SJCRH30 (cell line): ENCODE data around the gene TBC1D3B. TPM values are rescaled to one million over a fixed set of nuclear protein-coding genes. Genes with fewer than 3 reads are reported as not detected.
"Not testable (repeated sequence)": the region's sequence is repeated elsewhere in the genome, so short reads cannot be mapped to it uniquely, and the experiment has no call there.

ENCODE experiments used
- DNase-seq, 2 experiments: peaks; one replicate each; pipeline ENCODE4 v3.0.0-alpha.2; 2015 to 2020
- H3K27ac ChIP-seq: fragments of 250-450 bp; sonication (Bioruptor Pico); 2 replicates; pipeline ENCODE4 v1.5.1; 2020; ENCODE audit warnings: mild to moderate bottlenecking, moderate library complexity
- H3K27me3 ChIP-seq: fragments of 250-450 bp; sonication (Bioruptor Pico); 2 replicates; pipeline ENCODE4 v1.5.1; 2020; ENCODE audit warnings: mild to moderate bottlenecking, moderate library complexity
- H3K36me3 ChIP-seq: fragments of 250-450 bp; sonication (Bioruptor Pico); 2 replicates; pipeline ENCODE4 v1.5.1; 2020; ENCODE audit warnings: mild to moderate bottlenecking, moderate library complexity
- H3K4me1 ChIP-seq: fragments of 250-450 bp; sonication (Bioruptor Pico); 2 replicates; pipeline ENCODE4 v1.5.1; 2020; ENCODE audit warnings: mild to moderate bottlenecking, moderate library complexity
- H3K4me3 ChIP-seq: fragments of 250-450 bp; sonication (Bioruptor Pico); 2 replicates; pipeline ENCODE4 v1.5.1; 2020; ENCODE audit warnings: mild to moderate bottlenecking, moderate library complexity
- H3K9me3 ChIP-seq: fragments of 250-450 bp; sonication (Bioruptor Pico); replicated peaks from 2 replicates; pipeline ENCODE4 v1.5.1; 2020; ENCODE audit warnings: mild to moderate bottlenecking, moderate library complexity
- total RNA-seq: library from RNA; depleted of rRNA; stranded (reverse); fragments of >200 nt; shearing (Covaris generic); gene quantifications from 2 replicates; pipeline ENCODE4 v1.2.3, GENCODE V29; 2014; rRNA removed

TBC1D3B gene
- 1.5 and 3.7 TPM in 2 replicates for total RNA-seq

DNA sequence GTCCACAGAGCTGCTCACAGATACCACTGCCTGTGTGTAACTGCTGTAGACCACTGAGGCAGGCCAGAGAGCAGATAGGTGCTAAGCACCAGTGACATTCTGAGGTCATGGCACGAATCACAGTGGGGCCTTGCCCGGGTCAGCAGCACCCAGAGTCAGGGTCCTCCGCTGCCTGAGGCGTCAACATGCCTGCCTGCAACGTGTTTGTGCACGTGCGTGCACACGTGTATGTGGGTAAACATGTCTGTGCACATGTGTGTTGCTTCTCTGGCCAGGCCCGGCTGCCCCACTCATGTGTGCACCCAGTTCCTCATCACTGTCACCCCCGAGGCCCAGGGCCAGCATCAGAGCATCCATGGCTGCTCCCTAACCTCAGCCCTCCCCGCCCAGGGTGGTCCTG is at the start of gene TBC1D3B:
TBC1D3B (minus strand) TSS at position 101 of the 400 bp plus-strand sequence. CDS start 1,586 bp downstream, outside the sequence.
- not testable (repeated sequence) for H3K4me3 ChIP-seq, H3K4me1 ChIP-seq, H3K9me3 ChIP-seq, H3K27me3 ChIP-seq, H3K36me3 ChIP-seq, DNase-seq, H3K27ac ChIP-seq

DNA sequence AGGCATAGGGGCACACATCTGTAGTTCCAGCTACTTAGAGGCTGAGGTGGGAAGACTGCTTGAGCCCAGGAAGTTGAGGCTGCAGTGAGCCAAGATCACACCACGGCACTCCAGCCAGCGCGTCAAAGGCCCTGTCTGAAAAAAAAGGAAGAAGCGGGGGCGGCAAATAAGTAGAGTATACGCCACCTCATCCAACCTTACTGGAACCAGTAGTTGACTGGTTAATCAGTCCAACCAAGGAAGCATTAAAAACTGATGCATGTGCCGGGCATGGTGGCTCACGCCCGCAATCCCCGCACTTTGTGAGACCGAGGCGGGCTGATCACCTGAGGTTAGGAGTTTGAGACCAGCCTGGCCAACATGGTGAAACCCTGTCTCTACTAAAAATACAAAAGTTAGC is 46.5 kb upstream of the TBC1D3B start:
- not testable (repeated sequence) for H3K36me3 ChIP-seq, H3K27ac ChIP-seq, H3K4me1 ChIP-seq, DNase-seq, H3K9me3 ChIP-seq, H3K4me3 ChIP-seq, H3K27me3 ChIP-seq

DNA sequence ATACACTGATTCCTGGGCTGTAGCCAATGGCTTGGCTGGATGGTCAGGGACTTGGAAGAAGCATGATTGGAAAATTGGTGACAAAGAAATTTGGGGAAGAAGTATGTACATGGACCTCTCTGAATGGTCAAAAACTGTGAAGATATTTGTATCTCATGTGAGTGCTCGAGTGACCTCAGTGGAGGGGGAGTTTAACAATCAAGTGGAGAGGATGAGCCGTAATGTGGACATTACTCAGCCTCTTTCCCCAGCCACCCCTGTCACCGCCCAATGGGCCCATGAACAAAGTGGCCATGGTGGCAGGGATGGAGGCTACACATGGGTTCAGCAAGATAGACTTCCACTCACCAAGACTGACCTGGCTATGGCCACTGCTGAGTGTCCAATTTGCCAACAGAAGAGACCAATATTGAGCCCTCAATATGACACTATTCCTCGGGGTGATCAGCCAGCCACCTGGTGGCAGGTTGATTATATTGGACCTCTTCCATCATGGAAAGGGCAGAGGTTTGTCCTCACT is 45.2 kb upstream of the TBC1D3B start:
- not testable (repeated sequence) for H3K9me3 ChIP-seq, DNase-seq, H3K4me3 ChIP-seq, H3K27ac ChIP-seq, H3K36me3 ChIP-seq, H3K27me3 ChIP-seq, H3K4me1 ChIP-seq

DNA sequence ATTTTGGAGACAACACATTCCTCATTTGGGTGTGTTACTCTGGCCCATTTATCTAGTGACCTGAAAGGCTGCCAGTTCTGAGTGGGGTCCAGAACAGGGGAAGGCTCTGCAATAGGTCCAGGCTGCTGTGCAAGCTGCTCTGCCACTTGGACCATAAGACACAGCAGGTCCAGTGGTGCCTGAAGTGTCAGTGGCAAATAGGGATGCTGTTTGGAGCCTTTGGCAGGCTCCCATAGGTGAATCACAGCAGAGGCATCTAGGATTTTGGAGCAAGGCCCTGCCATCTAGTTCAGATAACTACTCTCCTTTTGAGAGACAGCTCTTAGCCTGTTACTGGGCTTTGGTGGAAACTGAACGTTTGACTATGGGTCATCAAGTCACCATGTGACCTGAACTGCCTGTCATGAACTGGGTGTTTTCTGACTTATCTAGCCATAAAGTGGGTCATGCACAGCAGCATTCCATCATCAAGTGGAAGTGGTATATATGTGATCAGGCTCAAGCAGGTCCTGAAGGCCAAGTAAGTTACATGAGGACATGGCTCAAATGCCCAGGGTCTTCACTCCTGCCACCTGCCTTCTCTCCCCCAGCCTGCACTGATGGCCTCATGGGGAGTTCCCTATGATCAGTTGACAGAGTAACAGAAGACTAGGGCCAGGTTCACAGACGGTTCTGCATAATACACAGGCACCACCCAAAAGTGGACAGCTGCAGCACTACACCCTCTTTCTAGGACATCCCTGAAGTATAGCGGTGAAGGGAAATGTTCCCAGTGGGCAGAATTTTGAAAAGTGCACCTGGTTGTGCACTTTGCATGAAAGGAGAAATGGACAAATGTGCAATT is 44.5 kb upstream of the TBC1D3B start:
- not testable (repeated sequence) for H3K9me3 ChIP-seq, DNase-seq

GRCh38 chr17:36219556-36219955 is 43.1 kb upstream of the TBC1D3B start:
- H3K36me3 ChIP-seq, H3K4me1 ChIP-seq, H3K9me3 ChIP-seq, H3K4me3 ChIP-seq, DNase-seq, H3K27me3 ChIP-seq, H3K27ac ChIP-seq: not testable (repeated sequence)

More for the DNA sequence above, 44.5 kb upstream of the TBC1D3B start:
- H3K27ac ChIP-seq, H3K27me3 ChIP-seq, H3K4me1 ChIP-seq, H3K4me3 ChIP-seq, H3K36me3 ChIP-seq: not testable (repeated sequence)

DNA sequence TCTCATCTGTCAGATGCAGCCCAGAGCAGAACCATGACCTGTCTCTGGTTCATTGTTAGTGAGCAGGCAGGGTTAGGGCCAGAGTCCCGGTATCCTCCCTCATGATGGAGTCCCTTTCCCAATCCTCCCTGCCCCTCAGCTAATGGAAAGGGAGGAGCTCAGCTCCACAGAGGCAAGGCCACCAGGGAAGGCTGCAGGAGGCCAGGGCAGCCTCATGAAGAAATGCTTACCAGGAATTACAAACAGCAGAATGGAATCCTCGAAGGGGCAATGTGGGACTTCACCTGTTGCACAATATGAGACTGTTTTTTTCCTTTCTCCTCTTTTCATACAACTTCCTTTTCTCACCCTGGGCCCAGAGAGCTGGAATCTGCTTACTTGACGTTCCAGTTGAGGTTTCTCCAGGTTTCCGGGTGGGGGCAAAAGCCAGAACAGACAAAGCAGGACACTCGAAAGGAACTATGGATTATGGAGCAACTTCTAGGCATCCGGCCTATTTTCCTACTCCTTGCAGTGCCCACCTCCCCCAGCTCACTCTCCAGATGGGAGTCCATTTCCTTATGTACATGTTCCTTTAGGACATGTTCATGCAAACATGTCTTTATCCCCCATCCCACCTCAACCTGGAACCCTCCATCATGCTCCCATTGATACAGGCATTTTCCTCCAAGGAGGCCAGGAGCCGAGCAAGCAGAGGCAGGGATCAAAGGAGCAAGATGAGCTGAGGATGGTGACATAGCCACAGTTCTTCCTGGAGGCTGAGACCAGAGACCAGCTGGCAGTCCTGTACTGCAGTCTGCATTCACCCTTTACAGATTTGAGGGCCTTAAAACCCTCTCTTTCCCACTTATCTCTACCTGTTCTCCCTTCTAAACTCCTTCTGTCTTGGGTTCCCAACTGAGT is 39.2 kb upstream of the TBC1D3B start:
- H3K27ac ChIP-seq, H3K4me1 ChIP-seq, DNase-seq, H3K9me3 ChIP-seq, H3K36me3 ChIP-seq, H3K4me3 ChIP-seq, H3K27me3 ChIP-seq: not testable (repeated sequence)

- Histone ChIP-seq H3K9me3 (no peaks in the 10 kb centered on the region), H3K4me1 (no peaks in the 10 kb centered on the region), H3K27ac (no peak overlapping the region), H3K4me3 (no peak overlapping the region), H3K36me3 (no peaks in the 10 kb centered on the region), H3K27me3 (0 out of 2 replicates have a peak, but pooled peaks cover 3% of the 10 kb centered on the region)
- no peak for DNase-seq
Measured at GRCh38 chr17:36214918-36215317, 38.5 kb upstream of the TBC1D3B start.

DNA sequence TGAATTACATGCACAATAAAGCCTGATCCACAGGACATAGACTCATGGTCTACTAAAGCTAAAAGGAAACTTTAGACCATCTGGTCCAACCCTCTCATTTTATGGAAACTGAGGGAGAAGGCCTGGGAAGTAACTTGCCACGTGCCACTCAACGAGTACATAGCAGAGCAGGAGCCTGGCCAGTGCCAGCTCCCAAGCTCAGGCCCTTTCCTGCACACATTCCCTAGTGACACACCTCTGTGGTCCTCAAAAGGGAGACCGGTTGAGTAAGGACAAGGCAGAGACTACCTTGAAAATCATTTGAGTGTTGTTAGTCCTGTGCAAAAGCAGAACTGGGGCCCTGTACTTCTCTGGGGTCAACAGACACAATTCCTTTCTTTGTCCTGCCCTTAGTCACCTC is 37.3 kb upstream of the TBC1D3B start:
- Histone ChIP-seq H3K27me3 (0 out of 2 replicates have a peak, but pooled peaks cover 3% of the 10 kb centered on the region), H3K4me3 (no peak overlapping the region), H3K36me3 (no peaks in the 10 kb centered on the region), H3K27ac (no peak overlapping the region), H3K4me1 (no peaks in the 10 kb centered on the region), H3K9me3 (no peaks in the 10 kb centered on the region)
- no peak for DNase-seq

DNA sequence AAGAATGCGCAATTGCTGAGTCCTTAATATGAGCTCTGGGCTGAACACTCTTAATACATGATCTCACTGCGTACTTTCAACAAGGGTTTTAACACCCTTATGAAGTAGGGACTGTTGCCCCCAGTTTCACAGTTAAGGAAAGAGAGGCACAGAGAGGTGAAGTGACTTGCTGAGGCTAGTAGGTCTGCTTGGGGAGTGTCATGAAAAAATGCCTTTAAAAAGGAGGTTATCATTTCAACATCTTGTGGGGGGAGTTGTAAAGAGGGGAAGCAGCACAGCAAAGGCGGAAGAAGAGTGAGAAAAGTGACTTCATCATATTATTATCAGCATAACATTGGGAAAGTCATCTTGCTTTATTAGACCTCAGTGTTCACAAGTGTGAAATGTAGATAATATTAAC is 36.5 kb upstream of the TBC1D3B start:
- H3K9me3 ChIP-seq: no peaks in the 10 kb centered on the region
- H3K27ac ChIP-seq: no peak overlapping the region
- DNase-seq: no peak
- H3K27me3 ChIP-seq: 0 out of 2 replicates have a peak, but pooled peaks cover 3% of the 10 kb centered on the region
- no peaks in the 10 kb centered on the region for H3K4me1 ChIP-seq
- no peaks in the 10 kb centered on the region for H3K36me3 ChIP-seq
- no peak overlapping the region for H3K4me3 ChIP-seq

- H3K9me3 ChIP-seq: no peaks in the 10 kb centered on the region
- H3K4me3 ChIP-seq: no peak overlapping the region
- no peak overlapping the region for H3K27ac ChIP-seq
- H3K27me3 ChIP-seq: 0 out of 2 replicates have a peak, but pooled peaks cover 3% of the 10 kb centered on the region
- H3K36me3 ChIP-seq: no peaks in the 10 kb centered on the region
- no peaks in the 10 kb centered on the region for H3K4me1 ChIP-seq
- no peak for DNase-seq
Measured at GRCh38 chr17:36212272-36212605, 35.8 kb upstream of the TBC1D3B start.

DNA sequence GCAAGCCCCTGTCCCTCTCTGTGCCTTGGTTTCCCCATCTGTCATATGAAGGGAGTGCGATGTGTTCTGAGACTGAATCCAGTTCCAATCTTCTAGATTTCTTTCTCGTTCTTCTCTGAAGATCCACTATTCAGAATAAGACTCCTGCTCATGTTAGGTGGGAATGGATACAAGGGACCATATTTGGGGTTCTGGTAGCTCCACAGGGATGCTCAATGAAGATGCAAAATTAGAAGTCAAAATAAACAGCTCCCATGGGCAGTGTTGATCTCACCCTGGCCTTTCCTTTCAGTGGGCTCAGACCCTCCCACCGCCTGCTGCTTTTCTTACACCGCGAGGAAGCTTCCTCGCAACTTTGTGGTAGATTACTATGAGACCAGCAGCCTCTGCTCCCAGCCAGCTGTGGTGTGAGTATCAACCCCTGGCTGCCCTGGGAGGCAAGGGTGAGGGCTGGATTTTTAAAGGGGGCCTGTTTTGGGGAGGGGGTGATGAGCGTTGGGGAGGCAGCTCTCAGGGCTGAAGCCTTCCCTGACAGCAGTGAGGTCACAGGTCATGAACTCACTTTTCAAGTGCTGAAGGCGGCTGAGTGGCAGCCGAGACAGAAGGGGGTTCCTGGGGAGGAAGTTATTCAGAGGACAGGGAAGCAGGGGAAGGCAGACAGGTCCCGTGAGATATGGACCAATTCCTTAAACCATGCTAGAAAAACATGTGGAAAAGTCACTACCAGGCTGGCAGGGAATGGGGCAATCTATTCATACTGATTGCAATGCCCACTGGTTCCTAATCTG is 35.2 kb upstream of the TBC1D3B start:
- H3K27me3 ChIP-seq, H3K9me3 ChIP-seq, H3K27ac ChIP-seq, H3K4me3 ChIP-seq, H3K4me1 ChIP-seq, H3K36me3 ChIP-seq, DNase-seq: not testable (repeated sequence)

DNA sequence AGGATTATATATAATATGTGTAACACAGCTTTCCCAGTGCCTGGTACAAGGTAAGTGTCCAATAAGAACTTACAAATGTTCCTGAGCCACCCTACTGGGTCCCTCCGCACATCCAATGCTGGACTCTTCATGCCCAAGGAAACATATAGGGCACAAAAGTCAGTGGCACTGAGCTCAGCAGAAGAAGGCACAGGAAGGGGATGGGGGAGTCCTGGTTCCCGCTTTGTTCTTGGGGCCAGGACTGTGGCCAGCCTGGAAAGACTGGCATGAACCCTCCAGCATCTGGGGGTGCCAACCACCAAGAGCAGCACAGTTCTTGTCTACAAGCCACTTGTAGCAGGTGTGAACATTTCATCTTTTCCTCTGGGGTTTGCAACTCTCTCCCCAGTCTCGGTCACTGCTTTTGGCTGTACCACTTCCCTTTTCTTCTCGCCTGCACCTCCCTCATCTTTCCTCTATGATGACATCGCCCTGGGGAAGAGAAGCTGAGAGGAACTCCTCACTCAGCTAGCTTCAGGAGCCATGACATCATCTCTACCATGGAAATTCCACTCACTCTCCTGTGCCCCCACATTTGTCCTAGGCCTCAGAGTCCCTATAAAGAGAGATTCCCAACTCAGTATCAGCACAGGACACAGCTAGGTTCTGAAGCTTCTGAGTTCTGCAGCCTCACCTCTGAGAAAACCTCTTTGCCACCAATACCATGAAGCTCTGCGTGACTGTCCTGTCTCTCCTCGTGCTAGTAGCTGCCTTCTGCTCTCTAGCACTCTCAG is 34.2 kb upstream of the TBC1D3B start, which contains the start of gene CCL4L2:
CCL4L2 (plus strand) TSS at position 625 of the 773 bp plus-strand sequence.
- H3K27ac ChIP-seq, H3K36me3 ChIP-seq, H3K4me1 ChIP-seq, H3K4me3 ChIP-seq, DNase-seq, H3K27me3 ChIP-seq, H3K9me3 ChIP-seq: not testable (repeated sequence)

- H3K4me1 ChIP-seq: no peaks in the 10 kb centered on the region
- no peaks in the 10 kb centered on the region for H3K36me3 ChIP-seq
- no peak overlapping the region for H3K27ac ChIP-seq
- no peak for DNase-seq
- no peak overlapping the region for H3K4me3 ChIP-seq
- H3K9me3 ChIP-seq: no peaks in the 10 kb centered on the region
- 0 out of 2 replicates have a peak, but pooled peaks cover 1% of the 10 kb centered on the region for H3K27me3 ChIP-seq
Measured at GRCh38 chr17:36209575-36209974, 33.1 kb upstream of the TBC1D3B start.

DNA sequence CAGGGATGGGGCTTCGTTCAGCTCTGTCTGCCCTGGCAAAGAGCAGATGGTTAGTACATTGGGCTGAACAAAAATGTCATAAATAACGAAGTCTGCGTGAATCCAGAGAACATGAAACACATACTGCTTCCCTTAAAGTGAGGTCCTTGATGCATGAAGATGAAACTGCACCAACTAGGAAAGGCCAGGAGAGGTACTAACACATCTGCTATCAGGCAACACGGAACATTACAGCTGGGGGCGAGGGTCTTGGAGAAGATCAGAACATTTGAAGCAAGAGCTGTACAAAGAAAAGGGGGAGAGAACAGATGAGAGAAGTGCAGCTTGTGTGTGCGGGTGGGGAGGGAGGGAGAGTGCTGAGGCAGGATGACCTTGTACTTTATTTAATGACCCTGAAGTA is 30.9 kb upstream of the TBC1D3B start:
- DNase-seq, H3K9me3 ChIP-seq, H3K27ac ChIP-seq, H3K36me3 ChIP-seq, H3K4me1 ChIP-seq, H3K4me3 ChIP-seq: not testable (repeated sequence)
- peaks cover 12% of the 10 kb centered on the region; the same call in 1 of the 2 replicates for H3K27me3 ChIP-seq
